ENCODE measurements around the gene MYH14. TPM values are rescaled to one million over a fixed set of nuclear protein-coding genes. Genes with fewer than 3 reads are reported as not detected.

Gene MYH14
- total RNA-seq, 1 donor from 2014 or later = 0.99 TPM

DNA sequence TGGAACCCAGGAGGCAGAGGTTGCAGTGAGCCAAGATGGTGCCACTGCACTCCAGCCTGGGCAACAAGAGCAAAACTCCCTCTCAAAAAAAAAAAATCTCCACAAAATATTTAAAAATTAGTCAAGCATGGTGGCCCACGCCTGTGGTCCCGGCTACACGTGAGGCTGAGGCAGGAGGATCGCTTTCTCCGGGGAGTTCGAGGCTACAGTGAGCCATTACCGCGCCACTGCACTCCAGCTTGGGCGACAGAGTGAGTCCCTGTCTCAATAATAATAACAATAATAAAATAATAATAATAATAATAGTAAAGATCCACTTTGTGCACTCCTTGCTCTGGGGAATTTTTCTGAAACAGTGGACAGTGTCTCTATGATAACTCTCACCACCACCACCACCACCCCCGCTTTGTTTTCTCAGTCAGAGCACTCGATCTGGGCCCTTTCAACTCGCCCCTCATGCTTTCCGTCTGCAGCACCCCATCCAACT lies 153.3 kb downstream of the MYH14 start:
- no peak for DNase-seq (ENCODE audit: extremely low read depth, low read depth, low spot score)

GRCh38 chr19:50357178-50358100 lies 154.0 kb downstream of the MYH14 start:
- DNase-seq (ENCODE audit: extremely low read depth, low read depth, low spot score) = no peak

DNA sequence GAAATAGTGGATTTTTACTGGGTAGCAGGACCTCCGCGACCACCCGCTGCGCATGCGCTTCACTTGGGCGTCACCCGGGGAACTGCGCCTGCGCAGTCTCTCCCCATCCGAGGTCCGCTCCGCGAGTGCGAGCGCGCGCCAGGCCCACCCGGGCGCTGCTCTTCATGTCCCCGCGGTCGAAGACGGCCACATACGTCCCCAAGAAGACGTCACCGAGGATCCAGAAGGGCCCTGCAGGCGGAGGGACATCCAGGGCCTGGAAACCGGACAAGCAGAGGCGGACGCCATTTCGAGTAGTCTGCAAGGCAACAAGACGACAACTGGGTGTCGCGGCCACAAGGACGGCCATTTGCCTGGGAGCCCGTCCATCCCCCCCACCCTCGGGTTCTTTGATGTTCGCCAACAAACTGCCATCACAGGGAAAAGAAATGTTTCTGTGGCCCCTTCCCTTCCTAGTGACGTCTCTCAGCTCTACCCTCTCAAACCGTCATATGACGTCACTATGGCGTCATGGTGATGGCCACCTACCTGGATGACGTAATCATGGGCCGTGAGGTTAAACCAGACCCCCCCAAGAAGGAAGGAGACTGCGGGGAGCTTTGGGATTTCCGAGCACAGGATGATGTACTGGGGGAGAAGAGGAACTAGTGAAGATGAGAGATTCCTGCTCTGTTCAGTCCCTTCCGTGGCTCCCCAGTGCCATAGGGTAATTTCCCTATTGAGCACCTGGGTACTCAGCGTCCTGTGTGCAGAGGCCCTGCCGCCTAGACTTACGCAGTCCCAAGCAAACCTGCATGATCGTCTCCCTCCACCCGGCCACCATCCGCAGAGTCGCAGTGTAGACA lies 155.3 kb downstream of the MYH14 start:
- no peak for DNase-seq (ENCODE audit: extremely low read depth, low read depth, low spot score)

DNA sequence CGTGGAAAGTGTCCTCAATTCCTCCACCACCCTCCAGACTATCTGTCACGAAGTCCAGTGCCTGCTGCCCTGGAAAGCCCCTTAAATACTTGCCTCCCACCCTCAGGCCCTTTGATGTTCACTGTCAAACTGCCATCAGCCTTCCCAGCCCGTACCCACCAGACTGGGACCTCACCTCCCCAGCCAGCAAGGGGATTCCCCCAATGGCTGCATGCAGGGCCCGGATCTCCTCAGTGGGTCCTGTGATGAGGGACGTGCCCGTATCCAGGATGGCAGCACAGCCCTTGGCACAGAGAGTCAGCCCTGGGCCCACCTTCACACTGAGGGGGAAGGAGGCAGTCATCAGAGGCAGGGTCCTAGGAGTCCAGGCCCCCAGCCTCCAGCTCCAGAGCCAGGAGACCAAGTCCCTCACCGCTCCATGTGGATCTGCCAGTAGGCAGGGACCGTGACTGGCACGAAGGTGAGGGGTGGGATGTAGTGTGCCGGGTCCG lies 156.0 kb downstream of the MYH14 start:
- DNase-seq (ENCODE audit: extremely low read depth, low read depth, low spot score) = no peak

Other genes with a start within 250 kb of the MYH14 start
- 0.06 TPM in 1 of 2 replicates, not detected in the other for gene SIGLEC11, start 242.4 kb upstream of the MYH14 start, total RNA-seq
- 26.4 and 36.6 TPM in 2 replicates for gene VRK3, start 178.2 kb upstream of the MYH14 start, total RNA-seq
- gene ZNF473, start 177.6 kb upstream of the MYH14 start, total RNA-seq = 6.3 and 9.4 TPM in 2 replicates
- gene IZUMO2, start 40.3 kb upstream of the MYH14 start, total RNA-seq = not detected in 2 replicates
- gene KCNC3, start 125.8 kb downstream of the MYH14 start, total RNA-seq = 0.64 TPM in 1 of 2 replicates, not detected in the other
- gene NAPSA, start 162.0 kb downstream of the MYH14 start, total RNA-seq = 0.10 and 0.70 TPM in 2 replicates
- 65.8 and 68.7 TPM in 2 replicates for gene NR1H2, start 172.8 kb downstream of the MYH14 start, total RNA-seq
- 24.0 and 29.4 TPM in 2 replicates for gene POLD1, start 180.7 kb downstream of the MYH14 start, total RNA-seq
- gene SPIB, start 215.3 kb downstream of the MYH14 start, total RNA-seq = not detected in 2 replicates
- not detected in 2 replicates for gene MYBPC2, start 229.3 kb downstream of the MYH14 start, total RNA-seq

Data from glomerular endothelial cell (primary cell).